Measurements from ENCODE around the gene PIGX.
A peak's percentile ranks its signal among the peaks of the same experiment; 100 is the strongest.

The PIGX gene

DNA sequence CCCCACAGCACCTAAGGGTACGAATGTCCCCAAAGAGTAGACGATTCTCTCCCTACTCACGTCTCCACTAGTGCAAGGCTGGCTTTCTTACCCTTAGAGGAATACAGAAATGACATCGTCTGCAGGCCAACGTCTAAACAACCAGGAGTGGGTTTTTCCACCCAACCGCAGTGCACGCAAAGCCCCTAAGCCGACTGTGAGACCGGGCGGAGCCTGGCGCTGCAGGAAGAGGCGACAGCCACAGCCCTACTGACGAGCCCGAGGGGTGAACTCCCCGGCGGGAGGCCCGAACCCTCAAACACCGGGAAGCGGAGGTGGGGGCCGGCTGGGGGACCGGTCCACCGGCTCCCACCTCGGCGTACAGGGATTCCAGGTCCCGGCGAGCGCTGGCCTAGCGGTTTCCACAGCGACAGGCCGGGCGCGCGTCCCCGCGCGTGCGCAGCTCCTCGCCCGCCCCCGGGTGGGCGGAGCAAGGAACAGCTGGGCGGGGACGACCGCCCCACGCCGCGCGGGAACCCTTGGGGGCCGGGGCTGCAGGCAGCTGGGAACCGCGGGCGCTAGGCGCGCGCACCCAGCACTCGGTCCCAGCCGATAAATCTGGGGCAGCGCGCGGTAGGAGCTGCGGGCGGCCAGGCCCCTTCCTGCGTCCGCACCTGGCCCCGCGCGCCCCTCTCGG, at the start of gene PIGX, which contains the start of gene CEP19:
TSS of gene PIGX (plus strand) at position 540 of the 676 bp plus-strand sequence.
TSS of gene CEP19 (minus strand) at position 413 of the 676 bp plus-strand sequence. CDS start 3,593 bp downstream, outside the sequence.
- peak; percentile 45 for DNase-seq (ENCODE audit: low read depth)

DNA sequence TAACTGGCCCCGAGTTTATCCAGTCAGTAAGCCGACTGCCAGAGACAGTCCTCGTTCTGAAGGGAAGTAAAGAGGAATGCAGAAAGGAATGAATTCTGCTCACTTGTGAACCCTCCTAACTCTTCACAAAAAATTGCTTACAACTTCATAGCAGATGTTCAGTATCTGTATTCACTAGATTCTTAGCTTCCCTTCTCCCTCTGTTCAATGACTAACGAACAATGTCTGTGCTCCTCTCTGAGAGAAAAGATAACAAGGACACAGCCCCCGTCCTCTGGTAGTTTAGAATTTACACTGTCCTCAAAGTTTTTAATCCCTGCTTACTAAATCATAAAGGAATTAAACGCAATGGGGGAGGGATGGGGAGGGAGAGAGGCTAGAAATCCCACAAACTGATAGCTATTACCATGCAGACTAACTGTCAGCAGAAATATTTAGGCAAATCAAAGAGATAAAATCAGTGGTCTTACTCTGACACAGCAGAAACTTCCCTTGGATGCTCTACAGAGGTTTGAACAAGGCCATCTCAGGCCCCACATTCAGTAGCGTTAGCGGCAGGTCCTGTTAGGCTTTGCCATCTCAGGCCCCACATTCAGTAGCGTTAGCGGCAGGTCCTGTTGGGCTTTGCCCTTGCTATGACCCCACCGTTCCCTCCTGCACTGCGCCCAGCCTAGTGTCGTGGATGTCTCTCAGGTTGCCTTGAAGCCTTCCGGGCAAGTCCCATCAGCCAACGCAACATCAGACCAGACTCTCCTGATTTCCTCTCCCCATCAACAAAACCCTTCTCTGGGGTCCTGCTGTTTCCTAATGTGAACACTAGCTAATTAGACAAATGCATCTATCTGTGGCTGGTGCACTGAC, 49.2 kb upstream of the PIGX start:
- DNase-seq (ENCODE audit: low read depth), result peak; percentile 22

DNA sequence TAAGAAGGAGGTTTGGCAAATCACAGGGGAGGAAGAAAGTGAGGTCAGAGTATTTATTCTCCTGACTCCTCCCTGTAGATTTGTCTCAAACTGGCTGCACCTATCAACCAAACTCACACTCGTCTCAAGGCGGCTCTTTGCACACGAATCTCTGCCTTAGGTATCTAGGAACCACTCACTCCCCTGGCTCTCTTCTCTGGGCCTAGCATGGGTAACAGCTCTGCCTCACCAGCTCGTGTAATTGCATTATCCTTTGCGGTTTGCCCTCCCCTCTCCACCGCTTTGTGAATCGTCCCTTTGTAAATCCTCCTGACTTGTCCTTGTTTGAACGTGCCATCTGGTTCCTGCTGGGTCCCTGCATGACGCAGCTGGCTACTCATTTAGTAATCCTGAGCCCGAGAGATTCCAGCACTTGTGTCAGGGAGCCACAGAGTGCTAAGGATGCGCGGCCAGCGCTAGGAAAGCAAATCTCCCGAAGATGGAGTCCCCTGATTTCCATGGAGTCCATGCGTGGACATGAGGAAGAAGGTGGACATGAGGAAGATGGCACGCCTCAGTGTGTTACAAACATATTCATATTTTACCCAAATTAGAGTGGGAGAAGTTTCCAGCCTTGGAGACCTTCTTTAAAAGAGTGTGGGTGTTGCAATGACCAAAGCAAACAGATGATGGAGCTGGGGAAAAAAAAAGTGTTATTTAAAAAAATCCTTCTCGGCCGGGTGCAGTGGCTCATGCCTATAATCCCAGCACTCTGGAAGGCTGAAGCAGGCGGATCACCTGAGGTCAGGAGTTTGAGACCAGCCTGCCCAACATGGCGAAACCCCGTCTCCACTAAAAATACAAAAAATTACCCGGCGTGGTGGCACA, 45.9 kb upstream of the PIGX start:
- DNase-seq (ENCODE audit: low read depth), result peak; percentile 21

DNA sequence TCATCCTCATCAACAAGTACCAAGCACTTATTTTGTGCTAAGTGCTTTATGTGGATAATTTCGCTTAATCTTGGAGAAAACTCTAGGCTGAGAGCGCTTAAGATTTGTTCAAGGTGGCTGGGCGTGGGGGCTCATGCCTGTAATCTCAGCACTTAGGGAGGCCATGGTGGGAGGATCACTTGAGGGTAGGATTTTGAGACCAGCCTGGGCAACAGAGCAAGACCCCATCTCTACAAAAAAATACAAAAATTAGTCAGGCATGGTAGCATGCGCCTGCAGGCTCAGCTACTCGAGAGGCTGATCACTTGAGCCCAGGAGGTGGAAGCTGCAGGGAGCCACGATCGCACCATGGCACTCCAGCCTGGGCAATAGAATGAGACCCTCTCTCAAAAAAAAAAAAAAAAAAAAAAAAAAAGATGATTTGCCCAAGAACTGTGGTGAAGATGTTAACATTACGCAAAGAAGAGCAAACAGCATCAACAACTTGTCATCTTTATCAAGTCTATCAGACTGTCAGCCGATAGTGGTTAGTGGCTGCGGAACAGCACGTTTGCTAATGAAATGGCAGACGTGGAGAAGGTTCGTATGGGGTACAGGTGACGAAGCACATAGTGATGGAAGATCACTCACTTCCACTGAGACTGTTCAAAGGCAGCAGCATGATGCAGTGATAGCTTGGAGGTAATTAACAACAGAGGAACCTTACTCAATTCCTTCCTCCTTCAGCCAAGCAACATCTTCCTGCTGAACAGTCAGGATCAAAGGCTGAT, 44.9 kb upstream of the PIGX start:
- no peak for DNase-seq (ENCODE audit: low read depth)

DNA sequence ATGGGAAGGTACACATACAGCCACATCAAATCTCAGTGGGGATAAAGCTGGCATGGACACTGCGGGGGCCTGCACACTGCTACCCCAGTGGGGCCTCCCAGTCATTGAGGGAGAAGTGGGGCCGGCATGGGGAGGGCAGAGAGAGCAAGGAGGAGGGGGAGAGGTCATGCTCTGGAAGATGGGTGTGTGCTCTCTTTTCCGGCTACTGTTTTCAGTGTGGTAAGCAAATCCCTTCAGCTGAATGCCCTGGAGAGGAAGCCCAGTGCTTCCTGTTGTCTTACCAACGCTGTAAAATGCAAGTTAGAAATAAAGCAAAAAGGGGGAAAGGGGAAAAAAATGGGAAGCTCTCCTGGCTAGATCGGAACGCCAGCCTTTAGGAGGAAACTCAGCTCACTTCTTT, 41.8 kb upstream of the PIGX start:
- DNase-seq (ENCODE audit: low read depth), result no peak

DNA sequence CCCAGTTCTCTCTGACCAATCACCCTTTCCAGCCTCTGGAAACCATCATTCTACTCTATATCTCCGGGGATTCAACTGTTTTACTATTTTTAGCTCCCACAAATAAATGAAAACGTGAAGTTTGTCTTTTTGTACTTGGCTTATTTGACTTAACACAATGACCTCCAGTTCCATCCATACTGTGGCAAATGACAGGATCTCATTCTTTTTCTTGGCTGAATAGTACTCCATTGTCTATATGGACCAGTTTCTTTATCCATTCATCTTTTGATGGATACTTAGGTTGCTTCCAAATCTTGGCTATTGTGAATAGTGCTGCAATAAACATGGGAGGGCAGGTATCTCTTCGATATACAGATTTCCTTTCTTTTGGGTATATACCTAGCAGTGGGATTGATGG, 38.5 kb upstream of the PIGX start:
- no peak for DNase-seq (ENCODE audit: low read depth)

DNA sequence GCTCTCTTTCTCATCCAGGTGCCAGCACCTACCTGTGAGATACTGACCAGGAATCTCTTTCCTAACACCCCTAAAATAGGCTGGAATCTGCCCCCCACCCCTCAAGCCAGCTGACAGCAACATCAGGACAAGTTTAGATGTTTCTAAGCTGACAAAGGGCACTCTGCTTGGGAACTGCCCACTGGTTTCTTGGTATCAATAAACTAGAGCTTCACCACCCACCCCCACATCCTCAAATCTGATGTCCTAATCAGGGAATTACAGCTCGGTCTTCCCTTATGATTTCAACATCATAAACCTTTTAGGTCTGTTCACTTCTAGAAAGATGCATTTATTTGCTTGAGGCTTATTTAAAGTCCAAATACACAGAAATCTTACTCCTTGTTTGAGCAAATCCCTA, 34.8 kb upstream of the PIGX start:
- no peak for DNase-seq (ENCODE audit: low read depth)

DNA sequence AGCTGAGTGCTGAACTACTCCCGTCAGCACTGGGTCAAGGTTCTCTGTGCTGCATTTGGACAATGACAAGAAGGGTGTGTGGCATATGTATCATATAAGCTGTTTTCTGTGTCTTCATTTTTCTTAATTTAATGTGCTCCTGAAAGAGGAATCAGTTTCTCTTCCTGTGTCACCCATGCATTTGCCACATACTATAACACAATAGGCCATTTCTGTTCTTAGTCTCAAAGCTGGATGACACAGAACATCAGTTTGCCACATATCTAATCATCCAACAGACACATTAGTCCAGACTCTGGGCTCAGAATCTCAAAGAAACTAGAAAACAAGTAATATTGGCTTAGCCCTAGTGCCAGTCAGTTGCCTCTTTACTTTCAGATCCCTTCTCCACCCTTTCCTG, 34.2 kb upstream of the PIGX start:
- no peak for DNase-seq (ENCODE audit: low read depth)

DNA sequence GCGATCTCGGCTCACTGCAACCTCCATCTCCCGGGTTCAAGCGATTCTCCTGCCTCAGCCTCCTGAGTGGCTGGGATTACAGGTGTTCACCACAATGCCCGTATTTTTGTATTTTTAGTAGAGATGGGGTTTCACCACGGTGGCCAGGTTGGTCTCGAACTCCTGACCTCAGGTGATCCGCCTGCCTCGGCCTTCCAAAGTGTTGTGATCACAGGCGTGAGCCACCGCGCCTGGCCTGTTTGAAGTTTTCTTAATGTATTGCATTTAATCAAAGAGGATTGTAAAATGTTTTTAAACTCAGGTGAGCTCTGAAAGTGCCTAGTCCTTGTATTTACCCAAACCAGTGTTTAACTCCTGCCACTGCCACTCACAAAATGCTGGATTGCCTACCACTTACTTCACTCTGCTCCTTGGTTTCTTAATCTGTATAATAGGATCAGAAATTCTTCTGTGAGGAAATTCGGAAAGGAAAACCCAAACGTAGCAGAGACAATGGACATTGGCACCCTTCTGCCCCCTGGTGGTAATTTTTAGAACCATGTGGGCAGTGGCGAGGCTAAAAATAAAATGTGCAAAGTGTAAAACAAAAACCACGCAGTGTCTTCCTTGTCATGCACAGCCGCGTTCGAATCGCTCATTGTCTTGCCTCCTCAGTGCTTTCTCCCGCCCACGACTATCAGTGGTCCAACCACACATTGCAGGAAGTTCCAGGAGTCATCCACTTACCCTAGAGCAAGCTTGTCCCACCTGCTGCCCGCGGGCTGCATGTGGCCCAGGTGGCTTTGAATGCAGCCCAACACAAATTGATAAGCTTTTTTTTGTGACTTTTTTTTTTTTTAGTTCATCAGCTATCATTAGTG, 27.4 kb upstream of the PIGX start:
- no peak for DNase-seq (ENCODE audit: low read depth)

DNA sequence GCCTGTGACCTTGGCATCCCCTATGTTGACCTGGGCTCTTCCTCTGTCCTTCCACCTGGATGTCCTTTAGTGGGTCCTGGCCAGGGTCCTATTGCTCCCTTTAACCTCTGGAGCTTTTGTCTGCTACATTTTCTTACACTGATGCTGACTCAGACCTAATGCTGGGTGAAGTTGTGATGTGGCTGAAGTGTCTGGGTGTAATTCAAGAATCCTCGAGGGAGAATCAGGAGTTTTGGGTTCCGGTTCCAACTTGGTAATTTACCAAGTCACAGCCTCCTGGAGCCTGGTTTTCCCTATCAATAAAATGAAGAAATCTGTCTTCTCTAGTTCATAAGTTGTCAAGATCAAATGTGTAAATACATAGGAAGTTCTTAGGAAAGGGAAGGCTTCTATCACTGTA, 25.7 kb upstream of the PIGX start:
- no peak for DNase-seq (ENCODE audit: low read depth)

DNA sequence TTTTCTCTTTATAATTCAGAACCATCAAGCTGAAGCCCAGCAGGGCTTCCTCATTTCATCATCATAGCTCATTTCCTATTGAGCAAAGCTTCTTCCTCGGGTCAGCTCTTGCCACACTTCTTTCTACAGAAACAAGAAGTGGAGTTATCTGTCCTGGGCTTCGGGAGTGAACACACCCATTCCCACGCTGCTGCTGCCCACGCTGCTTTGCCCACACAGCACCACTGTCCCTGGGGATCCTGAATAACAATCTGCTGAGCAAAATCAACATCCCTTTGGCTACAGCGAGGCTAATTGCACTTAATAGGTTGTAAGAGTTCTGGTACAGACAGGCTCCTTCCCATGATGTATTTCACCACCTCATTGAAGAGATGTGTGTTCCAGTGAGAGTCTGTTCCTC, 23.8 kb upstream of the PIGX start:
- peak; percentile 46 for DNase-seq (ENCODE audit: low read depth)

DNA sequence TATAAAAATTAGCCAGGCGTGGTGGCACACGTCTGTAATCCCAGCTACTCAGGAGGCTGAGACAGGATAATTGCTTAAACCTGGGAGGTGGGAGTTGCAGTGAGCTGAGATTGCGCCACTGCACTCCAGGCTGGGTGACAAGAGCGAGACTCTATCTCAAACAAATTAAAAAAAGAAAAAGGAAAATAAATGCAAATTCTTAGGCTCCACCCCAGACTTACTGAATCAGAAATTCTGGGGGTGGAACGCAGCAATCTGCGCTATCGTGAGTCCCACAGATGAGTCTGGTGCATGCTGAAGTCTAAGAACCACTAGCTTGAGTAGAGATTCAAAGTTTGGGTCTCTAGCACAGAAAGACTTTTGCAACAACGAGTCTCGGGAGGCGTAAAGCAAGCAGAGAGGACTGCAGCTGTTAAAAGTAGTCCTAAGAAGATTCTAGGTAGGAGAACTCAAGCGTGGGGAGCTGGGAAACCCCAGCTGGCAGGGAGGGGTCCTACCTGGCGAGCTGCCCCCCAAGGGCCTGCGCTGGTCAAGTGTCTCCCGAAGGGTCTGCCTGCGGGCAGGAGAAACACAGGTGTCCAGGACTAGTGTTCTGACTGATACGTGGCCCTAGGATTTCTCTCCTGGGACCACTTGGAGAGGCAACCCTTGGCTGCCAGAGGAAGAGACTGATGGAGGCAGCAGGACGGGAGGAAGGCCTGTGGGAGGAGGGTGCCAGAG, 22.1 kb upstream of the PIGX start:
- no peak for DNase-seq (ENCODE audit: low read depth)

DNA sequence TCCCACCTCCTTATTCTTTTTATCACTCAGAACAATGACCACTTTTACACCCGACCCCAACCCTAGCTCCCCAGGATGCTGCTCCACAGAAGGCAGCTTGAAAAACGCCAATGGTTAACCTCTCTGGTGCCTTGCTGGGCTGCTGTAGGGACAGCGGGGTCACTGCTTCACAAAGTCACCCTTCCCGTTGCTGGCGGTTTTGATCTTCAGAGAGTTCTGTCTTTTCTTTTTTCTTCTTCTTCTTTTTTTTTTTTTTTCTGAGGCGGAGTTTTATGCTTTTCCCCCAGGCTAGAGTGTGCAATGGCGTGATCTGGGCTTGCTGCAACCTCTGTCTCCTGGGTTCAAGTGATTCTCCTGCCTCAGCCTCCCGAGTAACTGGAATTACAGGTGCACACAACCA, 20.8 kb upstream of the PIGX start:
- DNase-seq (ENCODE audit: low read depth), result no peak

DNA sequence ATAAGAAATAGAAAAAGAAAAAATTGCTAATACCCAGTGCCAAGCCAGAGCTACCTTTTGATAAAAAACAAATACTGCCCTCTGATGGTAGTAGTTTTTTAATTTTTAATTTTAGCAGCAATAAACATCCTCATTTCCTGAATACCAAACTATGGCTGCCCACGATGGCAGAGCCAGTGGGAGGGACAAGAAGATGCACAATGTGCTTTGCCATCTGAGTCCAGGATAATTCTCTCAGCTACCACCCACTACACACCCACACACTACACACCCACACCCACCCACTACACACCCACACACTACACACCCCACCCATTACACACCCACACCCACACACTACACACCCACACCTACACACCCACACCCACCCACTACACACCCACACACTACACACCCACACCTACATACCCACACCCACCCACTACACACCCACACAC, 18.0 kb upstream of the PIGX start:
- no peak for DNase-seq (ENCODE audit: low read depth)

DNA sequence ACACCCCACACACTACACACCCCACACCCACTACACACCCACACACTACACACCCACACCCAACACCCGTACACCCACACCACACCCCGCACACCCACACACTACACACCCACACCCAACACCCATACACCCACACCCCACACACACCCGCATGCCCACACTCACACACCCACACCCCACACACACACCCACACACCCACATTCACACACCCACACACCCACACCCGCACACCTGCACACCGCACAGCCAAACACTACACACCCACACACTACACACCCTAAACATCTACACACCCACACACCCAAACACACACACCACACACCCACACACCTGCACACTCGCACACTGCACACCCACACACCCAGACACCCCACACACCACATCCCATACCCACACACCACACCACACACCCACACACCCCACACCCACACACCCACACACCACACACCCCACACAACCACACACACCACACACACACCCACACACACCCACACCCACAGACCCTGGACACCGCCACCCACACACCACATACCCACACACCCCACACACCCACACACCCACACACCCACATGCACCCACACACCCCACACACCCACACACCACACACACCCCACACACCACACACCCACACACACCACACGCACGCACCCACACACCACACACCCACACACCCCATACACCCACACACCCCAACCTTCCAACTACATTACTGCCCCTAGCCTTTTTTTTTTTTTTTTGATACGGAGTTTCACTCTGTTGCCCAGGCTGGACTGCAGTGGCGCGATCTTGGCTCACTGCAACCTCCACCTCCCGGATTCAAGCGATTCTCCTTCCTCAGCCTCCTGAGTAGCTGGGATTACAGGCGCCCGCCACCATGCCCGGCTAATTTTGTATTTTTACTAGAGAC, 17.0 kb upstream of the PIGX start:
- no peak for DNase-seq (ENCODE audit: low read depth)

DNA sequence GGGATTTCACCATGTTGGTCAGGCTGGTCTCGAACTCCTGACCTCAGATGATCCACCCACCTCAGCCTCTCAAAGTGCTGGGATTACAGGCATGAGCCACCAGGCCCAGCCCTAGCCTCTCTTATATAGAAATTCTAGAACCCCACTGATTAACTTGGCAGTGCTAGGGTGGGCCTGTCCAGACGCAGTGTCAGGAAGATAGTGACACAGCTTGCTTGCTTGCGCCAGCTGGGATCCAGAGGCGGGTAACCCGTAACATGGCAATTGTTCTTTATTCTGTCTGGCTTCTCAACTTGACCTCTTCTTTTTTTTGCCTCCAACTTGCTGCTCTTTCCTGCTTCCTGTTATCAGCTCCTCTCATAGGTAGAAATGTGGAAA, 16.3 kb upstream of the PIGX start:
- no peak for DNase-seq (ENCODE audit: low read depth)

DNA sequence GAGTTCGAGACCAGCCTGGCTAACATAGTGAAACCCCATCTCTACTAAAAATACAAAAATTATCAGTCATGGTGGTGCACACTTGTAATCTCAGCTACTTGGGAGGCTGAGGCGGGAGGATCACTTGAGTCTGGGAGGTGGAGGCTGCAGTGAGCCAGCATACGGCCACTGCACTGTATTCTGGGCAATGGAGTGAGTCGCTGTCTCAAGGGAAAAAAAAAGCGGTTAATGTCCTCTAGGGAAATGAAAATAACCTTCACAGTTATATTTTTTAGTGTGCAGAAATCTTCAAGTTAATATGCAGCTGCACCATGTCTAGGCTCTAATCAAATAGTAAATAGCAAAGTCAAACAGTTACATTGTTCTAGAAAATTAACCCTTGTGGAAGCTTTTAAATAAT, 14.9 kb upstream of the PIGX start:
- DNase-seq (ENCODE audit: low read depth), result no peak

DNA sequence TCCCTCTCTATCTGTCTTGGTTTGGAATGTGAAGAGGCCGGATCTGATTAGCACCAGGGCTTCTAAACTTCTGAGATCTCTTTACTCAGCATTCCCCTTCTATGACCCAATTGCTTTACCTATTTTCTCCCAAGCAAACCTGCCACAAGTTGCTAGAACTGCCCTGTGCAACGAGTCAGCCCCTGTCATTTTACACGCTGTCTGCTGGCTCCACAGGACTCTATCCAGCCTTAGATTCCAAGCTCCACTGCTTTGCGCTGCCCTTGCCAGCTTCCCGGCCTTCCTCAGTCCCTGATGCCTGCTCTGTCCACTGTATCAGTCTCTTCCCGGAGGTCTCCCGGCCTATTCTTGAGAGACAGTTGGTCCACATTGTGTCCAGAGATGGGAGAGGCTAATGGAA, 12.4 kb upstream of the PIGX start:
- DNase-seq (ENCODE audit: low read depth), result no peak

DNA sequence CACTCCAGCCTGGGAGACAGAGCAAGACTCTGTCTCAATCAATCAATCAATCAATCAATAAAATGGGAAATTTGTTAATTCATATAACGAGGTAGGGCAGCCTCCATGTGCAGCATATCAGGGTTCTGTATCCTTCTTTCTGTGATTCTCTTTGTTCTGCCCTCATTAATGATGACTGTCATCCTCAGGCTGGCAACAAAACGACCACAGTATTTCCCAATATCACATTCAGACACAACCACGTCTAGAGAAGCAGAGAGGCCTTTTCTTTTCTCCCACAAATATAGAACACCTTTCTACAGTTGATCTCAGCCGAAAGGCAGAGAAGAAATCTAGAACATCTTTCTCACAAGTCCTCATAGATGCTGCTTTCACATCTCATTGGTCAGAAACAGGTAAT, 11.4 kb upstream of the PIGX start:
- no peak for DNase-seq (ENCODE audit: low read depth)
